GM21381 (cell line): Measurements from ENCODE around the gene DNM1.
"Not testable (repeated sequence)": the region's sequence is repeated elsewhere in the genome, so short reads cannot be mapped to it uniquely, and the experiment has no call there.

ENCODE experiments used
- ATAC-seq: cut with Tn5 transposase; IDR thresholded peaks from one replicate; pipeline ENCODE4 v1.9.1; 2021; ENCODE audit warnings: mild to moderate bottlenecking, moderate library complexity; ENCODE audit not compliant: unreplicated experiment

The DNM1 gene

DNA sequence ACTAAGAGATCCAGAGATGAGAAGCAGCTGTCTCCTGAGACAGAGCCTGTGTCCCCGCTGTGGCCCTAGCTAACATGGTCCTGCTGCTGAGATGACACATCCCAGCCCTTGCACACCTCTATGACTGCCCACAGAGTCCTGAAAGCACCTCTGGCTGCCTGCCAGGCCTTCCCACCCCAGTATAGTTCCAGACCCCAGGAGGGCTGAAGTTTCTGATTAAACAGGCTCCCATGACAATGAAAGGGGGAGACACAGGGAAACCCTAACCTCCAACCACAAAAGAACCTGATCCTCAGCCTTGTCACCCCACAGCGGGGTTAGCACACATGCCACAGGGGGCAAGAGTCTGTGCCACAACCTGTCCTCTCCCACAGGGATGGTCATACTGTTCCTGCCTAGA is 27.5 kb upstream of the DNM1 start:
- no peak for ATAC-seq

DNA sequence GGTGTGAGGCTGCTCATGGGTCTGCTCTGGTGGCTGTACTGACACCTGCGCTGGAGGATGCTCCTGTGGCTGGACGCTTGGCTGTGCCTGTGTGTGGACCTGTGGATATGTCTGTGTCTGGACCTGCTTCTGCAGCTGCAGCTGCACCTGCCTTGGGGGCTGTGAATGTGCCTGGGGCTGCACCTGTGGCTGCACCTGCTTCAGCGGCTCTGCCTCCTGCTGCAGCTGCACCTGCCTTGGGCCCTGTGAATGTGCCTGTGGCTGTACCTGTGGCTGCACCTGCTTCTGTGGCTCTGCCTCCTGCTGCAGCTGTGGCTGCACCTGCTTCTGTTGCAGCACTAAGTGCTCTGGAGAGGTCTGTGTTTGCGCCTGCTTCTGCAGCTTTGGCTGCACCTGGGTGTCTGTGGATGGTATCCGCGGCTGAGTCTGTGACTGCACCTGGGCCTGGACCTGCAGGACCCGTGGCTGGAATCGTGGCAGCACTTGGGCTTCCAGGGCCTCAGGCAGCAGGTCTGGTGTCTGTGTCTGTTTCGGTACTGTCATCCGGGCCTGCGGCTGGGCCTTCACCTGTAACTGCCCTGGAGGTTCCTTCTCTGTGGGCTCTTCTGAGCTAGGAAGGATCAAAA is 24.3 kb upstream of the DNM1 start:
- no peak for ATAC-seq

DNA sequence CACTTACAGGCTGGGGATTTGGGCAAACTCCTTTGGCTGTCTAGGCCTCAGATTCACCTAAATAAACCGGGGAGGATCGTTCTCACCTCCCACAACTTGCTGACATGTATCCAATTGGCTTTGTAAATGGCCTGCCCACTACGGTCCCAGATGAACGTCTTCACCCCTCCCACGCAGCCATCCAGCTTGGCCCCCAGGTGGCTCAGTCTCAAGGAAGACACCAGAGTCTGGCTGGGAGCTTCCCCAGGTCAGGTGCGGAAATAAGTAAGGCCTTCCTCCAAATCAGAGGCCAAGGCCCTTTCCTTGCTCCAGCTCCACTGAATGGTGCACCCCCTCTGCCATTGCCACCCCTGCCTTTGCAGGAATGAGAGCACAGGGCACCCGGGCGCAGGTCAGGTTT is 23.2 kb upstream of the DNM1 start:
- ATAC-seq = no peak

GRCh38 chr9:128180447-128180846 is 22.7 kb upstream of the DNM1 start:
- ATAC-seq = no peak

DNA sequence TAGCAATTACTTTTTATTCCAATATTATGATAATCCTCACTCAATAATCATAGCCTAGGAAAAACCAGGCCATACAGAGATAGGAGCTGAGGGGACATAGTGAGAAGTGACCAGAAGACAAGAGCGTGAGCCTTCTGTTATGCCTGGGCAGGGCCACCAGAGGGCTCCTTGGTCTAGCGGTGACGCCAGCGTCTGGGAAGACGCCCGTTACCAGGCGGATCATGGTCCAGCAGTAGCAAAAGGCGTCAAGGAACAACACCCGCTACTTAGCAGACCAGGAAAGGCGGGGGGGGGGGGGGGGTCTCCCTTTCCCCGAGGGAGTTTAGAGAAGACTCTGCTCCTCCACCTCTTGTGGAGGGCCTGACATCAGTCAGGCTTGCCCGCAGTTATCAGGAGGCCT is 21.7 kb upstream of the DNM1 start:
- ATAC-seq = not testable (repeated sequence)

- ATAC-seq = no peak
These were observed 20.1 kb upstream of the DNM1 start for GRCh38 chr9:128182893-128183588.

- ATAC-seq = no peak
These were observed 16.9 kb upstream of the DNM1 start for GRCh38 chr9:128185979-128186965.

GRCh38 chr9:128187361-128187760 is 15.8 kb upstream of the DNM1 start:
- ATAC-seq = no peak

DNA sequence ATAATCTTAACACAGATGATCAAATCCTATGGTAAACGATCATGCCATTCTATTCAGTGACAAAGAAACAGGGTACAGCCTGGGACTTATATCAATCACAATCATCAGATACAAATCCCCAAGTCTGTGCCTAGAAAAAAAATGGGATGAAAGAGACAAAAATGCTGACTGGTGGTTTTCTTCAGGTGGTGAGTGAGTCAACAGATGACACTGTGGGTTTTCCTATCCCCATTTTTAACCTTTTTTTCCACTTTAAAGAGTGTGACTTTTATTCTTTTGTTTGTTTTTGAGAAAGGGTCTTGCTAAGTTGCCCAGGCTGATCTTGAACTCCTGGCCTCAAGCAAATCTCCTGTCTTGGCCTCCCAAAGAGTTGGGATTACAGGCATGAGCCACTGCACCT is 15.0 kb upstream of the DNM1 start:
- ATAC-seq = no peak

DNA sequence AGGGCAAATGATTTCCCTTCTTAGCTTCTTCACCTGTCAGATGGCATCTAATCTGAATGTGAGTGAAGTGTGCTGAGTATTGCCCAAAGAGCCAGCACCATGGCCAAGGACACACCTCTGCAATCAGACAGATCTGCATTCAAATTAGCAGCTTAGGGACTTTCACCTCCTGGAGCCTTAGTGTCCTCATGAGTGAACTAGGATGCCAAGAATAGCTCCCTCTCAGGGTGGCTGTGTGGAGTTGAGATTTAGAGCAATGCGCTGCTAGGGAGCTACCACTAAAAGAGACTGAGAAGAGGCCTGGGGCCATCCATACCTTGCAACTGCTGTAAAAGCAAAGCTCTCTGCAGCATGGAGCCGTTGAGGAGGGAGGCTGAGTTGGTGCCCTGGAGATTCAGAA is 13.2 kb upstream of the DNM1 start:
- no peak for ATAC-seq

DNA sequence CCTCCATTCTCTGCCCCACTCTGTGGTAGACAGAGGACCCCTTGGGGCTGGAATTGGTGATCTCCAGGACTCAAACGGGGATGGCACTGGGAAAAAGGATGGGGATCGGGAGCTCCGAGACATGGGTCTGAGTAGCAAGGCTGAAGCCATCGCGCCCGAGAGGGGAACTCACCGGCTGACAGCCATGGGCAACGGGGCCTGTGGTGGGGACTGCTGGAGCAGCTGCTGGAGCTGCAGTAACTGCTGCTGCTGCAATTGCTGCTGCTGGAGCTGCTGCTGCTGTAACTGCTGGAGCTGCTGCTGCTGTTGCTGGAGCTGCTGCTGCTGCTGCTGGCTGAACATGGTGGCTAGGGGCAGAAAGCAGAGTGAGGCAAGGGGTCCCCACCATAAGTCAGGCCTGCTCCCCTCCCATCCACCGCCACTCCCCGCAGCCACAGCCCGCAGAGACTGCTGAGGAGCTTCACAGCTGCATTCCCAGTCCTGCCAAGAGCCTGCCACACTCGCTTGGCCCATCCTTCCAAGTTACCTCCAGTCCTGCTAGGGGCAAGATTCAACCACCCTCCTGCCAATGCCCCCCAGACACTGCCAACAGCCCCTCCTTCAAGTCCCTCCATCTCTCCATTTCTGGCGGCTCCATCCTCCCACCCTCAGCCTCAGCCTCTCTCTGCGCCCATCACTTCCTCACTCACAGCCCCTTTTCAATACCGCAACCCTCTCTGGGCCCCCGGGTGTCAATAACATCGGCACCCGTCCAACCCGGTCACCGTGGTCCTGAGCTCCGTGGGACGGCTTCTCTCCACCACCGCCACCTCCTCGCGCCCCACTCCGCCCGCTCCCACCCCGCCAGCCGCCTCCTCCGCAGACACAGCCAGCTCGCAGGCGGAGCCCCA is 12.4 kb upstream of the DNM1 start:
- ATAC-seq = no peak

GRCh38 chr9:128191406-128192046 is 11.7 kb upstream of the DNM1 start, which contains the start of gene CIZ1:
Gene CIZ1, minus strand, starts transcription at chr9:128191572. Its CDS starts 715 bp downstream, at chr9:128190857.
- ATAC-seq = peak; percentile 61

DNA sequence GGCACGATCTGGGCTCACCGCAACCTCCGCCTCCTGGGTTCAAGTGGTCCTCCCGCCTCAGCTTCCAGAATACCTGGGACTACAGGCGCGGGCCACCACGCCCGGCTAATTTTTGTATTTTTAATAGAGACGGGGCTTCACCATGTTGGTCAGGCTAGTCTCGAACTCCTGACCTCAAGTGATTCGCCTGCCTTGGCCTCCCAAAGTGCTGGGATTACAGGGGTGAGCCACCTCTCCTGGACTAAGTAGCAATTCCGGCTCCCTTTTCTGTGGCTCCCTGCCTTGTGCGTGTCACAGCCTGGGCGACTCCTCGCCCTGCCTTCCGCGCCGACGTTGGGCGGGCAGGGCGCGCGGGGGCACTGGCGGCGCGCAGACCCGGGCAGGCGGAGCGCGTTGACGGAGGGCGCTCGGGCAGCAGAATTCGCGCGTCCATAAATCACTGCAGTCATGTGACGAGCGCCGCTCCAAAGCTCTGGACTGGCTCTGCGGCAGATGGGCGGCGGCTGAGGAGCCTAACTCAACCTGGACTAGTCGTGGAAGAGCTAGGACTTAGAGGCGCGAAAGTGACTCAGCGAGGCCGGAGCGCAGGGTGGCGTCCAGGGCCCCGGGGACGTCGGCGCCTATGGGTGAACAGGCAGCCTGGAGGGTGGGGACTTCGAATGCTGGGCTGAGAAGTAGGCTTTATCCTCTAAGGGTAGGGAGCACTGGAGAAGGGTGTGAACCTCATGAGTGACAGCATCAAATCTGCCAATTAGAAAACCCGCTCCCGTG is 10.4 kb upstream of the DNM1 start:
- peak; percentile 57 for ATAC-seq

- no peak for ATAC-seq
These were observed 9.6 kb upstream of the DNM1 start for GRCh38 chr9:128193469-128194096.

DNA sequence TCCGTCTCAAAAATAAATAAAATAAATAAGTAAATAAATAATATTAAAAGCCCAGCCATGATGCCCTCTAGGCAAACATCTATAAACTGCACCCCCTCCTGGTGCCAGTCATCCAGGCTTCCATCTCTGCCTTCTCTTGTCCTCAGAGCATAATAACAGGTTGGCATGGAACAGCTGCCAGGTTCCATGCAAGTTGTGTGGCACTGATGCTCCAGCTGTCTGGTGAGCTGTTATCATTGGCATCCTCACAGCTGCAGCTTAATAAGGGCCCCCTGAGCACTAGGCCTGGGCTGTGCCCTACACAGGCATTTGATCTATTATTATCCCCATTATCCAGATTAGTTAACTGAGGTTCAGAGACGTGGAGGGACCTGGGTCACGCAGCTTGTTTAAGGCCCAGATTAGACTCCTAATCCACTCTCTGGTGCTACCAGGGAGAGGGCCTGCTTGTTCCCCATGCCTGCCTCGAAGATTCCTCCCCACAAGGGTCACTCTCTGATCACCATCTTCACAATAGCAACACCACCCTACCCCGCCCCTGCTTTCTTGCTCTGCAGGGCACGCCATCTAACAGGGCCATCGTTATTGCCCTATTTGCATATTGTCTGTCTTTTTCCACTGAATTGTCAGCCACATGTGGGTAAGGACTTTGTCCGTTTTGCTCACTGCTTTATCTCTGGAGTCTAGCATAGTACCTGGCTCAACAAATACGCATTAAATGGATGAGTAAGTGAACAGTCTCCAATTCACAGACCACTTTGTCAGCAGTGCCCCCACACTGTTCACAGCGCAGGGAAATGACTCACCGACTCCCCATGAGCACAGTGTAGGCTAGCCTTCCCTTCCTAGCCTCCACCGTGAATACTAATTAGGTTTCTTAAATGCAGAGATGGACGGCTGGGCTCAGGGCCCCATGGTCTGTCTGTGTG is 1.5 kb upstream of the DNM1 start:
- no peak for ATAC-seq

DNA sequence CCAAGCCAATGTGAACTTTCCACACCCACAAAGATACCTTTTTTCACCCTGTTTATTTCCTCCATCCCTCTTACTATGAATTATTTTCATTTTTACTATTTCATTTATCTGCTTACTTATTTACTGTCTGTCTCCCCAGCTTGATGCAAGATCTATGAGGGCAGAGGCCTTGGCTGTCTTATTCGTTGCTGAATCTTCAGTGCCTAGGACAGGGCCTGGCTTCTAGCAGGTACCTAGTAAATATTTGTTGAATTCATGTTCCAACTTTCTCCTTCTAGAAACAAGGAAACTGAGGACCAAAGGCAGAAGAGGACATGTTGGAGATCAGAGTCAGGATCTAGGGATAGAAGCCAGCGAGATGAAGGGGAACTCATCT is 543 bp upstream of the DNM1 start:
- ATAC-seq = no peak

- no peak for ATAC-seq
These were observed 750 bp downstream of the DNM1 start for GRCh38 chr9:128203707-128204551.
